Mucosa of descending colon (tissue), 3 donors: ENCODE data around the gene TMEM187. TPM values are rescaled to one million over a fixed set of nuclear protein-coding genes. Genes with fewer than 3 reads are reported as not detected.

Experiments
- ATAC-seq: fragments of 200-7000 bp; cut with Tn5 transposase; one replicate; pipeline ENCODE4 v1.9.1; 2020; ENCODE audit warnings: mild to moderate bottlenecking, moderate library complexity
- DNase-seq, 3 donors: peaks; one replicate each; pipeline ENCODE4 v3.0.0-alpha.2; 2020
- H3K36me3 ChIP-seq: fragments of 200-600 bp; one replicate; pipeline ENCODE4 v1.8.0; 2021; ENCODE audit warnings: low read depth, mild to moderate bottlenecking
- H3K4me1 ChIP-seq: fragments of 200-600 bp; one replicate; pipeline ENCODE4 v1.8.0; 2021; ENCODE audit warnings: low read depth, mild to moderate bottlenecking
- H3K4me3 ChIP-seq: fragments of 200-600 bp; one replicate; pipeline ENCODE4 v1.8.0; 2021; ENCODE audit warnings: mild to moderate bottlenecking
- H3K9me3 ChIP-seq: fragments of 200-600 bp; one replicate; pipeline ENCODE4 v1.8.0; 2021; ENCODE audit warnings: mild to moderate bottlenecking
- intact Hi-C, 2 donors: fragments of 100-400 bp; cut with DNase I in 1 of 2; cut with micrococcal nuclease in 1 of 2; formaldehyde crosslinking; loops; one replicate each; pipeline versions ENCODE4 v1.11.0 to v1.11.1; 2022; cut with DNase I, micrococcal nuclease
- total RNA-seq, 3 donors: library from RNA; stranded (reverse); fragmentation: NEBNext Ultra II Directional in 2 of 3; extraction: Animal tissue kit (Norgen Biotek cat#: 25700) in 2 of 3; gene quantifications; one replicate each; pipeline versions ENCODE4 v1.2.1 to v1.2.4, GENCODE V29; 2021 to 2023
- TF ChIP-seq, protein P1 (sequence below): fragments of 200-600 bp; IDR thresholded peaks from one replicate; pipeline ENCODE4 v1.8.0; 2022; ENCODE audit warnings: antibody characterized with exemption, mild to moderate bottlenecking
- donor health status: DM: no; HTN: no; CAD: no; lungs with moderate emphysema.
- donor health status: DM: no; HTN: no; CAD: no.
- donor health status: DM: no; HTN: yes; CAD: no.

The TMEM187 gene
- total RNA-seq, 3 donors from 2014 or later, result 4.8 to 7.9 (median 7.8) TPM

DNA sequence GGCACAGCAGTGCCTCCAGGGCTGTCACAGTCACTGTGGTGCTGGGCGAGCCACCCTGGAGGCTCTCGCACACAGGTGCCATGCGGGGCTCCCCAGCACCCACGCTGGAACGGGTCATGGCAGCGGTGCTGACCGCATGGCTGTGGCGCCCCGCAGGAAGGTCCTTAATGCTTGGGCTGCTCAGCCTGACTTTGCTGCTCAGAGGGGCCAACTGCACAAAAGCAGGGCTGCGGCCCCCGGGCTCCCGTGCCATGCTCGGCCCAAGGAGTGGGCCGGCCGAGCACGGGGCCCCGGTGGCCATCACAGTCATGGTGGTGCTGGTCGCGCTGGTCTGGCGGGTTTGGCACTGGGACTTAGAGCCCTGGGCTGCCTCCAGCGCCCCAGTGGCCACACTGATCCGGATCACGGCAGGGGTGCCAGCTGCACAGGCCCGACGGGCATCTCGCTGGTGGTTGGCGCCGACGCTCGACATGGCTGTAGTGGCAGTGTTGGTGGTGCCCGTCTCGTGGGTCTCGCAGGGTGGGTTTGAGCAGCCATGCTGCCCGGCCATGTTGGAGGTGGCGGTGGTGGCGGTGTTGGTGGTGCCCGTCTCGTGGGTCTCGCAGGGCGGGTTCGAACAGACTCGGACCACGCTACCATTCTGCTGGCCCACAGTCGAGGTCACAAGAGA, 17.9 kb upstream of the TMEM187 start:
- no peak for DNase-seq
- Histone ChIP-seq H3K4me1 (no peaks in the 10 kb centered on the region), H3K4me3 (no peak overlapping the region), H3K36me3 (no peaks in the 10 kb centered on the region), H3K9me3 (no peaks in the 10 kb centered on the region)
- intact Hi-C loops, result loop anchor here in 1 of 2 donors (10.0 kb wide), 1 partner anchor 190 kb away; the partner anchor contains the start of gene PLXNB3
- ATAC-seq, result peak; percentile 2
- TF ChIP-seq, protein P1, sequence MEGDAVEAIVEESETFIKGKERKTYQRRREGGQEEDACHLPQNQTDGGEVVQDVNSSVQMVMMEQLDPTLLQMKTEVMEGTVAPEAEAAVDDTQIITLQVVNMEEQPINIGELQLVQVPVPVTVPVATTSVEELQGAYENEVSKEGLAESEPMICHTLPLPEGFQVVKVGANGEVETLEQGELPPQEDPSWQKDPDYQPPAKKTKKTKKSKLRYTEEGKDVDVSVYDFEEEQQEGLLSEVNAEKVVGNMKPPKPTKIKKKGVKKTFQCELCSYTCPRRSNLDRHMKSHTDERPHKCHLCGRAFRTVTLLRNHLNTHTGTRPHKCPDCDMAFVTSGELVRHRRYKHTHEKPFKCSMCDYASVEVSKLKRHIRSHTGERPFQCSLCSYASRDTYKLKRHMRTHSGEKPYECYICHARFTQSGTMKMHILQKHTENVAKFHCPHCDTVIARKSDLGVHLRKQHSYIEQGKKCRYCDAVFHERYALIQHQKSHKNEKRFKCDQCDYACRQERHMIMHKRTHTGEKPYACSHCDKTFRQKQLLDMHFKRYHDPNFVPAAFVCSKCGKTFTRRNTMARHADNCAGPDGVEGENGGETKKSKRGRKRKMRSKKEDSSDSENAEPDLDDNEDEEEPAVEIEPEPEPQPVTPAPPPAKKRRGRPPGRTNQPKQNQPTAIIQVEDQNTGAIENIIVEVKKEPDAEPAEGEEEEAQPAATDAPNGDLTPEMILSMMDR, result no peak

DNA sequence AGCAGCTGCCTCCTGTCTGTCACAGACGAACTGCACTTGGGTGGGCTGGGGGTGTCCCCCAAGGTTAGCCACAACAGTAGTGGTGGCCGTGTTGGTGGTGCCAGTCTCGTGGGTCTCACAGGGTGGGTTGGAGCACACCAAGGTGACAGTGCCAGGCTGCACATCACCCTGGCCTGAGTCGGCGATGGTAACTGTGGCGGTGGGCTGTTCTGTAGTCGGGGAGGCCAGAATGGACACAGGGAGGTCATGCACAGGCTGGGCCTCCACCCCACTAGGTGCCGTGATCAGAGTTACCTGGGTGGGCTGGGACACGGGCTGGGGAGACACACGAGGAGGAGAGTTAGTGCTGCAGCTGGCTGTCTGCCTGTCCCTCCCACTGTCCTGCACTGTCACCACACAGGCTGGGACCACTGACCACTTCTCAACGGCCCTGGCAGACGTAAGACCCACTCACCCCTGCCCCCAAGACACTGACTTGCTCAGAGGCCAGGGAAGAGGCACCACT, 17.3 kb upstream of the TMEM187 start:
- H3K36me3 ChIP-seq, result no peaks in the 10 kb centered on the region
- DNase-seq, result no peak
- H3K4me1 ChIP-seq, result no peaks in the 10 kb centered on the region
- H3K9me3 ChIP-seq, result no peaks in the 10 kb centered on the region
- no peak for ATAC-seq
- TF ChIP-seq, protein P1, result no peak
- intact Hi-C loops, result loop anchor here in 1 of 2 donors (10.0 kb wide), 1 partner anchor 190 kb away; the partner anchor contains the start of gene PLXNB3
- no peak overlapping the region for H3K4me3 ChIP-seq

DNA sequence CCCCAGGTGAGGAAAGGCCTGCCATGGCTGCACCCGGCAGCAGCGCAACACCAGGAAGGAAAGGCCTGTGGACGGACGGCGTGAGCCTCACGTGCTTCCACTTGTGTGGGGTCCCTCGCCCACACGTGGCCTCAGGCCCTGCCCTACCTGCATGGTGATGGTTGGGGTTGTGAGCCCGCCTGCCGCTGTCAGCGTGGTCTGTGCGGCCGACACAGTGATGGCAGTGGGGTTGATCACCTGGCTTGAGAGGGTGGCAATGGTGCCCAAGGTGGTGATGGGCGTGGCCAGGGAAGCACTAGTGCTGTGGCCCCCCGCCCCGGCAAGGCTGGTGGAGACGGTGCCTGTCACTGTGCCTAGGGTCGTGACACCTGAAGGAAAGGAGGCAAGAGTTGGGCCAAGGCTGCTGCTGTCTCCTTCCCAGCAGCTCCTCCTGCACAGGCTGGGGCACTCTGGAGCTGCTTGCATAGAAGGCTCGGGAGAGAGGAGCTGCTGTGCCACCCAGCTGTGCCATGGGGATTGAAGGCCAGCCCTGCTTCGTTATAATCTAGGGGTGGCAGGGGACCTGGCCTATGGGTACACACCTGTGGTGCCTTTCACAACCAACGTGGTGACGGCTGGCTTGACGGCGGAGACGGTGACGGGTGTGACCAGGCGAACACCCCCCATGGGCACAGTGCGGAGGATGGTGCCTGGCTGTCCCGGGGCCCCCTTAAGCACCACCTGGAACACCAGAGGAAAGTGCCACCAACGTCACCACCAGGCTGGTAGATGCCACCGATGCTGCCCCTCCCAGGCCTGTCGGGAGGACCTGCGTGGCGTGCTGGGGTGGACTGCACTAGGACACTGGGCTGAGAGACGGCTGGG, 16.3 kb upstream of the TMEM187 start:
- ATAC-seq (no peak), DNase-seq (no peak)
- Histone ChIP-seq H3K4me3 (no peak overlapping the region), H3K9me3 (no peaks in the 10 kb centered on the region), H3K4me1 (no peaks in the 10 kb centered on the region), H3K36me3 (no peaks in the 10 kb centered on the region)
- TF ChIP-seq, protein P1, result no peak
- intact Hi-C loops, result loop anchor here in 1 of 2 donors (10.0 kb wide), 1 partner anchor 191 kb away; the partner anchor contains the start of gene PLXNB3

DNA sequence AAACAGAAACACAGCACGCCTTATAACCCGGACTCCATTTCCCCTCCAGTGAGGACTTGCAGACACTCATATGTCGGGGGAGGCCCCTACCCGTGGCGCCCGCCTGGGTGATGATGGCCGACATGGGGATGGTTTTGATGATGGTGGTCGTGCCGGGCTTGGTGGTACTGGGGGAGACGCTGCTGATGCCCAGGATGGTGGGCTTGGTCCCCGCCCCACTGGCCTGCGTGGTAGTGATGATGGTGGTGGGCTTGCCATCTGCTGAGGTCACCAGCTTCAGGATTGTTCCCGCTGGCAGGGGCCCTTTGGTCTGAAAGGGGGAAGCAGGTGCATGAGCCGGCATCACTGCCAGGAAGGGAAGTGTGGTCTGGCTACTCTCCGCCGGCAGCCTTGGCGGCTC, 15.3 kb upstream of the TMEM187 start:
- Histone ChIP-seq H3K36me3 (no peaks in the 10 kb centered on the region), H3K4me1 (no peaks in the 10 kb centered on the region), H3K4me3 (no peak overlapping the region), H3K9me3 (no peaks in the 10 kb centered on the region)
- TF ChIP-seq, protein P1, result no peak
- ATAC-seq, result no peak
- DNase-seq, result no peak
- intact Hi-C loops, result loop anchor here in 1 of 2 donors (10.0 kb wide), 1 partner anchor 192 kb away; the partner anchor contains the start of gene PLXNB3

DNA sequence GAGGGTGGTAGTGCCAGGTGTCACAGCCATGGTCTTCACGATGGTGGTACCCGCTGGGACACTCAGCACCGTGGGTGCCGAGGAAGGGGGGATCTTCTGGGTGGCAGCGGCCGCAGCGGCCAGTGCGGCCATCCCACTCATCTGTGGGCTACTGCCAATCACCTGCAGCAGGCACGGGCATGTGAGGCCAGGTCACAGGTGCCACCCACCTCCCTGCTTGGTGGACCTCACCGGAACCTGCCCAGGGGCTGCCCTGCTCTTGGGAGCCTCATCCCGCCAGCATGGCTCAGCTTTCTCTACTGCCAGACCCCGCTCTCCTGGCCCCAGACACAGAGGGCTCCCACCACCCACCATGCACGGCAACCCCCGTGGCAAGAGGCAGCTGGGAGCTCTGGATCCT, 13.9 kb upstream of the TMEM187 start:
- ATAC-seq, result no peak
- TF ChIP-seq, protein P1, result no peak
- no peaks in the 10 kb centered on the region for H3K36me3 ChIP-seq
- no peaks in the 10 kb centered on the region for H3K9me3 ChIP-seq
- no peaks in the 10 kb centered on the region for H3K4me1 ChIP-seq
- H3K4me3 ChIP-seq, result no peak overlapping the region
- DNase-seq, result no peak
- intact Hi-C loops, result loop anchor here in 1 of 2 donors (10.0 kb wide), 1 partner anchor 194 kb away; the partner anchor contains the start of gene PLXNB3
